LNCaP clone FGC (cell line): ENCODE results near the gene PLD5.

Experiments
- DNase-seq: peaks from one replicate; pipeline ENCODE4 v3.0.0-alpha.2; 2011; ENCODE audit warnings: low read depth
- H3K4me3 ChIP-seq: 2 replicates; pipeline ENCODE4 v1.5.1; 2011; ENCODE audit warnings: mild to moderate bottlenecking, low read depth, low read length, control low read depth
- TF ChIP-seq, protein P1 (sequence below): IDR thresholded peaks from 2 replicates; pipeline ENCODE4 v1.5.1; 2012; ENCODE audit warnings: mild to moderate bottlenecking; ENCODE audit not compliant: control insufficient read depth, insufficient read depth; ENCODE audit errors: extremely low read depth

Gene PLD5

GRCh38 chr1:242524571-242525359, at the start of gene PLD5:
Gene PLD5 (minus strand): TSS chr1:242524697.
- TF ChIP-seq, protein P1, sequence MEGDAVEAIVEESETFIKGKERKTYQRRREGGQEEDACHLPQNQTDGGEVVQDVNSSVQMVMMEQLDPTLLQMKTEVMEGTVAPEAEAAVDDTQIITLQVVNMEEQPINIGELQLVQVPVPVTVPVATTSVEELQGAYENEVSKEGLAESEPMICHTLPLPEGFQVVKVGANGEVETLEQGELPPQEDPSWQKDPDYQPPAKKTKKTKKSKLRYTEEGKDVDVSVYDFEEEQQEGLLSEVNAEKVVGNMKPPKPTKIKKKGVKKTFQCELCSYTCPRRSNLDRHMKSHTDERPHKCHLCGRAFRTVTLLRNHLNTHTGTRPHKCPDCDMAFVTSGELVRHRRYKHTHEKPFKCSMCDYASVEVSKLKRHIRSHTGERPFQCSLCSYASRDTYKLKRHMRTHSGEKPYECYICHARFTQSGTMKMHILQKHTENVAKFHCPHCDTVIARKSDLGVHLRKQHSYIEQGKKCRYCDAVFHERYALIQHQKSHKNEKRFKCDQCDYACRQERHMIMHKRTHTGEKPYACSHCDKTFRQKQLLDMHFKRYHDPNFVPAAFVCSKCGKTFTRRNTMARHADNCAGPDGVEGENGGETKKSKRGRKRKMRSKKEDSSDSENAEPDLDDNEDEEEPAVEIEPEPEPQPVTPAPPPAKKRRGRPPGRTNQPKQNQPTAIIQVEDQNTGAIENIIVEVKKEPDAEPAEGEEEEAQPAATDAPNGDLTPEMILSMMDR: no peak
- peak within 1 kb of the TSS; percentile 35; the same call in 1 of the 2 replicates for H3K4me3 ChIP-seq
- no peak for DNase-seq

GRCh38 chr1:242569867-242570266, 45.4 kb upstream of the PLD5 start:
- DNase-seq: no peak
- TF ChIP-seq, protein P1: no peak
- no peak overlapping the region for H3K4me3 ChIP-seq

GRCh38 chr1:242568666-242569065, 44.2 kb upstream of the PLD5 start:
- DNase-seq: no peak
- TF ChIP-seq, protein P1: no peak
- H3K4me3 ChIP-seq: no peak overlapping the region

GRCh38 chr1:242567596-242567995, 43.1 kb upstream of the PLD5 start:
- H3K4me3 ChIP-seq: no peak overlapping the region
- TF ChIP-seq, protein P1: no peak
- DNase-seq: no peak

GRCh38 chr1:242556759-242557158, 32.3 kb upstream of the PLD5 start:
- no peak overlapping the region for H3K4me3 ChIP-seq
- DNase-seq: no peak
- TF ChIP-seq, protein P1: no peak

GRCh38 chr1:242556276-242556675, 31.8 kb upstream of the PLD5 start:
- TF ChIP-seq, protein P1: no peak
- H3K4me3 ChIP-seq: no peak overlapping the region
- no peak for DNase-seq

- TF ChIP-seq, protein P1: no peak
- H3K4me3 ChIP-seq: no peak overlapping the region
- DNase-seq: no peak
Measured at GRCh38 chr1:242554577-242554976, 30.1 kb upstream of the PLD5 start.
